ENCODE data around the gene MAGEA8. TPM values are rescaled to one million over a fixed set of nuclear protein-coding genes. Genes with fewer than 3 reads are reported as not detected.
"Not testable (repeated sequence)": the region's sequence is repeated elsewhere in the genome, so short reads cannot be mapped to it uniquely, and the experiment has no call there.

The MAGEA8 gene
- total RNA-seq, 1 experiment from 2014 or later: not detected

- H3K27ac Mint-ChIP-seq (ENCODE audit: unreplicated experiment); H3K4me3 ChIP-seq (ENCODE audit: low read depth, low read length); H3K36me3 Mint-ChIP-seq (ENCODE audit: insufficient read depth, unreplicated experiment); H3K4me1 Mint-ChIP-seq (ENCODE audit: low read depth, unreplicated experiment); DNase-seq; H3K4me1 ChIP-seq; H3K27me3 ChIP-seq (replicated peaks; ENCODE audit: control insufficient read depth, insufficient read depth, low read length); H3K9me3 Mint-ChIP-seq (ENCODE audit: unreplicated experiment); H3K9me3 ChIP-seq; BruUV-seq (replicated peaks); POLR2A ChIA-PET; intact Hi-C loops (cut with micrococcal nuclease; ENCODE audit: unreplicated experiment); H3K36me3 ChIP-seq (ENCODE audit: control insufficient read depth, insufficient read depth, low read length); CTCF ChIA-PET; H3K4me3 Mint-ChIP-seq (ENCODE audit: unreplicated experiment); H3K27me3 Mint-ChIP-seq (ENCODE audit: insufficient read depth, unreplicated experiment): not testable (repeated sequence)
Measured at GRCh38 chrX:149929400-149929799, 48.4 kb downstream of the MAGEA8 start, which contains the start of gene HSFX4. Gene HSFX4, plus strand, starts transcription at chrX:149929573. Its CDS starts 72 bp downstream, at chrX:149929645.

- H3K36me3 ChIP-seq (ENCODE audit: control insufficient read depth, insufficient read depth, low read length); H3K4me3 Mint-ChIP-seq (ENCODE audit: unreplicated experiment); H3K4me1 ChIP-seq; H3K27ac Mint-ChIP-seq (ENCODE audit: unreplicated experiment); CTCF ChIA-PET; intact Hi-C loops (cut with micrococcal nuclease; ENCODE audit: unreplicated experiment); H3K4me3 ChIP-seq (ENCODE audit: low read depth, low read length); H3K27me3 ChIP-seq (replicated peaks; ENCODE audit: control insufficient read depth, insufficient read depth, low read length); DNase-seq; POLR2A ChIA-PET; BruUV-seq (replicated peaks); H3K36me3 Mint-ChIP-seq (ENCODE audit: insufficient read depth, unreplicated experiment); H3K27me3 Mint-ChIP-seq (ENCODE audit: insufficient read depth, unreplicated experiment); H3K4me1 Mint-ChIP-seq (ENCODE audit: low read depth, unreplicated experiment); H3K9me3 Mint-ChIP-seq (ENCODE audit: unreplicated experiment); H3K9me3 ChIP-seq: not testable (repeated sequence)
Measured at GRCh38 chrX:149931355-149931754, 50.4 kb downstream of the MAGEA8 start.

- H3K27me3 Mint-ChIP-seq (ENCODE audit: insufficient read depth, unreplicated experiment); H3K36me3 Mint-ChIP-seq (ENCODE audit: insufficient read depth, unreplicated experiment); H3K27me3 ChIP-seq (replicated peaks; ENCODE audit: control insufficient read depth, insufficient read depth, low read length); H3K27ac Mint-ChIP-seq (ENCODE audit: unreplicated experiment); intact Hi-C loops (cut with micrococcal nuclease; ENCODE audit: unreplicated experiment); H3K4me1 ChIP-seq; H3K4me3 Mint-ChIP-seq (ENCODE audit: unreplicated experiment); H3K4me1 Mint-ChIP-seq (ENCODE audit: low read depth, unreplicated experiment); H3K9me3 Mint-ChIP-seq (ENCODE audit: unreplicated experiment); BruUV-seq (replicated peaks); CTCF ChIA-PET; DNase-seq; H3K36me3 ChIP-seq (ENCODE audit: control insufficient read depth, insufficient read depth, low read length); H3K4me3 ChIP-seq (ENCODE audit: low read depth, low read length); H3K9me3 ChIP-seq: not testable (repeated sequence)
- POLR2A ChIA-PET: interaction anchor here (0.6 kb wide), 1 partner anchor 819 kb away, joined by 4 read pairs; no protein-coding TSS in a partner anchor
Measured at GRCh38 chrX:149932150-149932549, 51.2 kb downstream of the MAGEA8 start.

GRCh38 chrX:149932970-149933369 lies 52.0 kb downstream of the MAGEA8 start:
- H3K4me1 ChIP-seq; BruUV-seq (replicated peaks); H3K27ac Mint-ChIP-seq (ENCODE audit: unreplicated experiment); H3K36me3 ChIP-seq (ENCODE audit: control insufficient read depth, insufficient read depth, low read length); H3K36me3 Mint-ChIP-seq (ENCODE audit: insufficient read depth, unreplicated experiment); H3K4me3 Mint-ChIP-seq (ENCODE audit: unreplicated experiment); POLR2A ChIA-PET; CTCF ChIA-PET; H3K9me3 ChIP-seq; H3K4me1 Mint-ChIP-seq (ENCODE audit: low read depth, unreplicated experiment); intact Hi-C loops (cut with micrococcal nuclease; ENCODE audit: unreplicated experiment); DNase-seq; H3K4me3 ChIP-seq (ENCODE audit: low read depth, low read length); H3K27me3 Mint-ChIP-seq (ENCODE audit: insufficient read depth, unreplicated experiment); H3K9me3 Mint-ChIP-seq (ENCODE audit: unreplicated experiment); H3K27me3 ChIP-seq (replicated peaks; ENCODE audit: control insufficient read depth, insufficient read depth, low read length): not testable (repeated sequence)

GRCh38 chrX:149933547-149933946 lies 52.6 kb downstream of the MAGEA8 start:
- intact Hi-C loops (cut with micrococcal nuclease; ENCODE audit: unreplicated experiment); H3K4me3 Mint-ChIP-seq (ENCODE audit: unreplicated experiment); H3K36me3 ChIP-seq (ENCODE audit: control insufficient read depth, insufficient read depth, low read length); H3K27me3 ChIP-seq (replicated peaks; ENCODE audit: control insufficient read depth, insufficient read depth, low read length); H3K27me3 Mint-ChIP-seq (ENCODE audit: insufficient read depth, unreplicated experiment); POLR2A ChIA-PET; H3K36me3 Mint-ChIP-seq (ENCODE audit: insufficient read depth, unreplicated experiment); H3K9me3 Mint-ChIP-seq (ENCODE audit: unreplicated experiment); BruUV-seq (replicated peaks); H3K27ac Mint-ChIP-seq (ENCODE audit: unreplicated experiment); H3K4me1 Mint-ChIP-seq (ENCODE audit: low read depth, unreplicated experiment); H3K4me3 ChIP-seq (ENCODE audit: low read depth, low read length); H3K9me3 ChIP-seq; CTCF ChIA-PET; H3K4me1 ChIP-seq; DNase-seq: not testable (repeated sequence)

Other genes with a start within 250 kb of the MAGEA8 start
- 14.2 and 17.1 TPM in 2 replicates for gene TMEM185A, start 249.4 kb upstream of the MAGEA8 start, total RNA-seq (2022)
- 0.14 TPM in 1 of 2 replicates, not detected in the other for gene MAGEA11, start 169.1 kb upstream of the MAGEA8 start, total RNA-seq (2022)
- 0.23 and 0.37 TPM in 2 replicates for gene HSFX1, start 107.1 kb upstream of the MAGEA8 start, total RNA-seq (2022)
- gene MAGEA9, start 99.3 kb upstream of the MAGEA8 start, total RNA-seq (2022): not detected in 2 replicates
- gene HSFX4, start 48.4 kb downstream of the MAGEA8 start, total RNA-seq (2022): not detected in 2 replicates
- 28.0 and 32.1 TPM in 2 replicates for gene EOLA2, start 57.3 kb downstream of the MAGEA8 start, total RNA-seq (2022)

All from Caco-2 (cell line).